ENCODE measurements around the gene MALRD1.

MALRD1 gene

GRCh38 chr10:19577381-19577780 lies 528.8 kb downstream of the MALRD1 start:
- no peak for DNase-seq (ENCODE audit: low spot score)

- no peak for DNase-seq (ENCODE audit: low spot score)
Observed at GRCh38 chr10:19577807-19578206, 529.2 kb downstream of the MALRD1 start.

DNA sequence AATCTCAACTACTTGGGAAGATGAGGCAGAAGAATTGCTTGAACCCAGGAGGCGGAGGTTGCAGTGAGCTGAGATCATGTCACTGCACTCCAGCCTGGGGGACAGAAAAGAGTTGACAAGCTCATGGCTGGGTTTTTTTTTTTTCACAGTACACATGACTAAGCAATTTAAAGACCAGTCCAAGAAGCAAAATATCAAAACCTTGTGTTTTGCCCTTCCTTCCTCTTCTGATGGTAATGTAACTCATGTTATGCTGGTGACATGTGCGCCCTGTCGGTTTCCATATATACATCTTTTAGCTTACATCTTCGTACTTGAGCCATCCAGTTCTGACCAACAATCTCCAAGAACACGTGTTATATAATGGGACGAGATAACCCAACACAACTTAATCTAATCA lies 530.0 kb downstream of the MALRD1 start:
- DNase-seq (ENCODE audit: low spot score): no peak

GRCh38 chr10:19579761-19580545 lies 531.4 kb downstream of the MALRD1 start:
- DNase-seq (ENCODE audit: low spot score): no peak

GRCh38 chr10:19580691-19581090 lies 532.1 kb downstream of the MALRD1 start:
- no peak for DNase-seq (ENCODE audit: low spot score)

- DNase-seq (ENCODE audit: low spot score): no peak
Observed at GRCh38 chr10:19588608-19589007, 540.0 kb downstream of the MALRD1 start.

DNA sequence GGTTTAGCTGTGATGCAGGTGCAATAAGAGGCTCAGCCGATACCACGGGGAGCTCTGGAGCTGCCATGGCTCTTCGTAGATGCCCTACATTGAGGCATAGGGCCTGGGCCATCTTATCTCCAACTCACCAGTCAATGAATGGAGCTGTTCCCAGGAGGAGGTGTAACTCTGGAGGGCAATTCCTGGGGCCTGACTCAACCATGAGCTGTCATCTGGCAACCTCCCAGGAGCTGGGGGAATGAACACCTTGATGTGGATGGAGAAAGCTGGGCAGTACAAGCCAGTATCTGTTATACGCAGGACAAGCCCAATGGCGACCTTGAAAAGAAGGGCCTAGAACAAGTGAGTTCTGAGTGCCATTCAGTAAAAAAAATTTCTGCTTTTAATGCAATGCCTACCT lies 543.7 kb downstream of the MALRD1 start:
- DNase-seq (ENCODE audit: low spot score): no peak

DNA sequence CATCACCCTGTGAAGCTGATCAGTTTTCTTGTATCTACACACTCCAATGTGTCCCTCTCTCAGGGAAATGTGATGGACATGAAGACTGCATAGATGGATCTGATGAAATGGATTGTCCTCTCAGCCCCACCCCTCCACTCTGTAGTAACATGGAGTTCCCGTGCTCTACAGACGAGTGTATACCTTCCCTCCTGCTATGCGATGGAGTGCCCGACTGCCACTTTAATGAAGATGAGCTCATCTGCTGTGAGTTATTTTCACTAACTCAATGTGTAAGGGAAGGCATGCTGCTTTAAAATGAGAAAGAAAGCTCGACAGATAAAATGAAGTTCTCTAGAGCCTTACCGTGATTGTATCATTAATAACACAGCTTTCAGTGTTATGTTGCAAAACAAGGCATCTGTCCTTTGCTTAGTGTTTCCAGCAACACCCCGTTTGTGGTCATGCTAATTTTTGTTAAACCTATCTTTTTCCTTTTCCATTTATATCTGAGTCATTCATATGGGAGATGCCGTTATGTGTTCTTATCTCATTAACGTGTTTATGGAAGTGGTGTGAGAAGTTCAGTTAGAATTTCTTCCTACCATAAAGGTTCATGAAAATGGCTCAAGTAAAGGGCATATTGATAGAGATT lies 546.7 kb downstream of the MALRD1 start:
- no peak for DNase-seq (ENCODE audit: low spot score)

DNA sequence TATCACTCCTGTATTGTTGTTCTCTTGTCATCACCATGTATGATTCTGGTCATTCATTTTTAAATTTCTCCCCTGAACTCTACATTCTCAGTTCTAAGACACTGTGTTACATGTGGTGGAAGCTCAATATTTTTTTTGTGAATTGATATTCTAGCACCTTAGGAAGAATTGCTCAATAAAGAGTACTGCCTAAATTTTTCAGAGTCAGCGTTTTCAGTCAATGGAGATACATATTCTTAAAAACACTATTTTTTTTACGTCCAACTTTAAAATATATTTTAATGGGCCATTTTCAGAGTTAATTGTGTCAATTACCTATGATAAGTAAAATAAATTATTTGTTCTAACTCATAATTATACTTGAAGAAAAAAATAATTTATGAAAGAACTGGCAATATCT lies 557.2 kb downstream of the MALRD1 start:
- DNase-seq (ENCODE audit: low spot score): no peak

- no peak for DNase-seq (ENCODE audit: low spot score)
Observed at GRCh38 chr10:19606968-19607367, 558.4 kb downstream of the MALRD1 start.

DNA sequence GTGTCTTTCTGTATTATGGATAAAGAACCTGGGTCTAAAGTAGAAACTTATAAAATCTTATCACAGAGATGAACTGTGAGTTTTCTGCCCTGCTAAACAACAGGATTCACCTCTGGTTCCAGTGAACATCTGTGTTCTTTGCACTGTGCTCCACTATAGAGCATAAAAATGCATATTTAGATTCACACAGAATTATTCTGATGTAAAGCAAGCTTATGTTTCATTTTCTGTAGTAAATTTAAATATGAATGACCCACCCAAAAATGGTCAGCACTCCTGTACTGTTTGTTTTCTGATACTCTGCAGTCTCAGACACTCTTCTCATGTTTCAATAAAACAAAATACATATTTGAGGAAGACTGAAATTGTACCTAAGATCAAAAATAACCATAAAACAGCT lies 563.2 kb downstream of the MALRD1 start:
- no peak for DNase-seq (ENCODE audit: low spot score)

GRCh38 chr10:19616966-19617365 lies 568.4 kb downstream of the MALRD1 start:
- no peak for DNase-seq (ENCODE audit: low spot score)

DNA sequence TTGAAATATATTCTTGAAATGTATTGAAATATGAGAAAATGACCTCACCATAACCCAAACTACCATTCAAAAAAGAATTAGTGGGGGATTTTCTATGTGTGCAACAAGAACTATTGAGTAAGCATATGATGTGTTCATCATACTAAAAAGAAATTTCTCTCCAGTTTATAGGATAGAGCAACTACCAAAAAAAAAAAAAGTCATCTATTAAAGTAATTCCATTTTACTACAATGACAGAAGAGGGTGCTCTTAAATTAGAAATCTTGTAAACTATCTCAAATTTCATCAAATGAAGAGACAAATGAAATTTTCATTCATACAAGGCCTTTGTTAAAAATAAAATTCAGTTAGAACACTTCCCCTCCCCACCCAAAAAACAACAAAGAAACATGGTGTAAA lies 572.2 kb downstream of the MALRD1 start:
- DNase-seq (ENCODE audit: low spot score): no peak

- no peak for DNase-seq (ENCODE audit: low spot score)
Observed at GRCh38 chr10:19623321-19623720, 574.7 kb downstream of the MALRD1 start.

- DNase-seq (ENCODE audit: low spot score): no peak
Observed at GRCh38 chr10:19626156-19626555, 577.6 kb downstream of the MALRD1 start.

DNA sequence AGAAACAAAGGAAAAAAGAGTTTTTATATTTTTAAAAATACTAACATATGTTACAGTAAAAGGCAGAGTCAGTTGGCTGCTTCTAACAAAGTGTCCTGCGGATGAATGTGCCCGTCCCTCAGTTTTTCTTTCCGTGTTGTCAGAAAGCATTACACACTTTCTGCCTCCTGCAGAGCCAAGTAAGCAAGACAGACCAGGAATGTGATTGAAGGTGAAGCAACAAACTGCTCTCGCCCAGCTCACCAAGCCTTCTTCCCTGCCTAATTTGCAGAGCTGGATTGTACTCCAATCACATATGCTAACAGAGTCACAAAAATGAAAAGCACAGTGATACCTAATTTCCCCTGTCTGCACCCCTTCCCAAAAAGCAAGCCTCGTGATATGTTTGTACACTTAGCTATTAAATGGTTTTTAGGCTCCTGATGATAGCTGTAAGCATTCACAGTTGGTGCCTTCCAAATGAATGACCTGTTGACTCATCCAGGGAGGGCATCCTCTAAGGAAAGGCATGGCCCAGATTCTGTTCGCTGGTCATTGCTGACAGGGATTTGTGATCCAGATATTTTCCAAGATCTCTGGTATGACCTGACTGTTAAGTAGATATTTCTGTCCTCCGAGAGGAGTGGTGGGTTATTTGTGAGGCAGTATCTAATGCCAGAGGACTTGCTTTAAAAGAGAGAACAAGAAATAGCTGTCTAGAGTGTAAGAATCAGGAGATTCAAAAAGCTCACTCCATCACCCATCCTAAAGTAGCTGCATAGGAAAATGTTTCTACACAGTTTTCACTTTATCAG lies 580.4 kb downstream of the MALRD1 start:
- no peak for DNase-seq (ENCODE audit: low spot score)

GRCh38 chr10:19629567-19629966 lies 581.0 kb downstream of the MALRD1 start:
- no peak for DNase-seq (ENCODE audit: low spot score)

GRCh38 chr10:19634163-19634562 lies 585.6 kb downstream of the MALRD1 start:
- DNase-seq (ENCODE audit: low spot score): no peak

DNA sequence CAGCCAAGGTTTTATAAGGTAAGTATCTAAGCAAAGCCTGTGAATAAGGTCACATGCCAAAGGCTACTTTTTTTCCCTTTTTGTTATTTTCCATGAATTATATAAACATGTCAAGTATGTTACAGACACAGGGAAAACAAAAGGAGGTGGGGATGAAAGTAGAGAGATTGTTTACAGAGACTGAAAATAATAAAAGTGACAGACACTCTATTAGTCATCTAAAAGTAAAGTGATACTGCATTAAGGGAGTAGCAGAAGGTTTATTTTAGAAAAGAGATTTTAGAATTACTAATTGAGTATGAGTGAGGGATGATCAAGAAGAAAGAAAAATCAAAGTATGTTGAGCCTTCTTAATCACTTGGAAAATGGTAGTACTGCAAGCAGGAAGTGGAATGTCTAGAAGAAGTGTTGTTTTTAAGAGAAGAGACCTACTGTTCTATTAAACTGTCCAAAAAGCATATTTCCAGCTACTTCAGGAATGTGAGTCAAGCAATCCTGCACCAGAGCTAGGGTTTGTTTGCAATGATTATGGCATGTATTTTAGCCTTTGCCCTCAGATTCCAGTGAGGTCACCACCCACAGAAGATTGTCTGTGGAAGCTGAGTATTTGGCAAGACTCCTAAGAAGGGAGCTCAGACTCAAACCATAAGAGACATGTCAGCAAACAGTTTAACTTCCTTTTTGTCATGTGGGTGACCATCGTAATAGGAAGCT lies 589.7 kb downstream of the MALRD1 start:
- DNase-seq (ENCODE audit: low spot score): no peak

DNA sequence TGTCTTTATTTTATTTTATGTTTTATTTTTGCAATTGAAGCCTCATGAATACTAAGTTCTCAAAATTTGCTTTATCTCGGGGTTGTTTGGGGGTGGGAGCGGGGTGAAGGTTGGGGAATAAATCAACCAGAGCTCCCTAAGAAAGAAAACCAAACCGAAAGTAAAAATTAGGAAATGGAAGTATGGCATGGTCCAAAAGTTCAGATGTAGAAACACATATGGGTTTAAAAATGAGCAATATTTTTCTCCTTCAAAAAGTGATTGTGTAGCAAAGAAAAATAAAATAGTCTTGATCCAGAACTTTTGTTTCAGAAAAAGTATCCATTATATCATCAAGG lies 590.3 kb downstream of the MALRD1 start:
- DNase-seq (ENCODE audit: low spot score): no peak

DNA sequence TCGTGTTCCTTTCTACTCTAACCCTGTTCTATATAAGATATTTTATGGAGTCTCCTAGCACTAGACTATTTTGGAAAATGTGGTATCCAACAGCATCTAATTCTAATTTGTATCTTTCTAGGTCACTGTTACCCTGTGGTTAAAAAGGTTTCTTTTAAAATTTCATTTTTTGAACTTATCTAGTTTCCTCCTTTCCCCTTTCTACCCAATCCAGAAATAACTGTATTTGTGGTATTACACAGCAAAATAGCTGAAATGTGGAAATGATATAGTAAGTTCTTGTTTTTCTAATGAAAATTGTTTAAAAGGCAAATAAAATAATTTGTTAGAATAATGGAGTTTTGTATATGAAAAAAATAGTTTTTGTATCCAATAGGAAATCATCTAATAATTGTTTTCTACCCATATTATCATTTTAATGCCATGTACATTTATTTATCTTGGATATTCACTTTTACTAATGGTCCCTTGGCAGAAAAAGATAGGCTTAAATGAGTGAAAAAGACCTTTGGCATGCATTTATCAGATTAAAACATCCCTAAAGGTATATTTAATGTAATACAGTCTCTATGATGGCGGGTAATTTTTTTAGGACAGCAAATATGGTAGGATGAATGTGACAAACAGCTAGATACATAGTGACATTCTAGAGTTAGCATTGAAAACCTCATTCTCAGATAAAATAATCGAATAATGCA lies 592.1 kb downstream of the MALRD1 start:
- DNase-seq (ENCODE audit: low spot score): no peak

DNA sequence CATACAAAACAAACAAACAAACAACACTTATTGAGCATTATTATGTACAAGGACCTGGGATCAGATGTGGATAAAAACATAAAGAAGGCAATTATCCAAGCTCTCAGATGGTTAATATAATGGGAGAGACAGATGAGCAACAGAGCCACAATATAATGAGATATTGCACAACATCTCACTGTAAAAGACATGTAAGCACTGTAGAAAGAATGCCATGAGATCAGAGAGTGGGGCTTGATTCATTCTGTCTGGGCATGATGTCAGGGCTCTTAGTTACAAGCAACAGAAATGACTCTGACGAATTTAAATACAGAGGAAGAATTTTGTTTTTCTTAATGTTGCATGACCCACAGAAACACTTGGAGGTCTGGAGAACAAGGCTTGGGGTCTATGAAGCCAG lies 602.9 kb downstream of the MALRD1 start:
- DNase-seq (ENCODE audit: low spot score): no peak

Data from hematopoietic multipotent progenitor cell treated with erythropoietin and hydrocortisone succinate and interleukin-3 and kit ligand, for 17 days (in vitro differentiated cells).